Pancreas (tissue), 10 donors: ENCODE results near the gene TUBB. TPM values are rescaled to one million over a fixed set of nuclear protein-coding genes. Genes with fewer than 3 reads are reported as not detected.

Experiments
- ATAC-seq, 4 donors: fragments of 200-7000 bp; cut with Tn5 transposase; one replicate each; pipeline versions ENCODE4 v1.8.0 to v1.9.1; 2020; ENCODE audit warnings: mild to moderate bottlenecking in 4 of 4, moderate library complexity in 4 of 4
- DNase-seq, 6 donors: peaks; one replicate each; pipeline ENCODE4 v3.0.0-alpha.2; 2020
- FAIRE-seq: peaks from 2 replicates; lab custom pipeline; 2012; peaks lifted over from hg19 to GRCh38; lab: Jason Lieb, UNC
- H3K27ac ChIP-seq, 4 donors: fragments of 200-600 bp; sonication (generic); 1 replicate in 3 of 4; 2 replicates in 1 of 4; pipeline versions ENCODE4 v1.5.0 to v1.8.0; 2020
- H3K27me3 ChIP-seq, 4 donors: fragments of 200-600 bp; one replicate each; pipeline ENCODE4 v1.8.0; 2021
- H3K36me3 ChIP-seq, 3 donors: fragments of 200-600 bp; sonication (generic) in 1 of 3; one replicate each; pipeline versions ENCODE4 v1.5.0 to v1.8.0; 2020 to 2021
- H3K4me1 ChIP-seq, 3 donors: fragments of 200-600 bp; one replicate each; pipeline ENCODE4 v1.8.0; 2021
- H3K4me3 ChIP-seq, 4 donors: fragments of 200-600 bp; sonication (generic) in 2 of 4; one replicate each; pipeline versions ENCODE4 v1.5.0 to v1.8.0; 2020 to 2021
- H3K9me3 ChIP-seq, 4 donors: fragments of 200-600 bp; one replicate each; pipeline ENCODE4 v1.8.0; 2021
- CTCF ChIP-seq, 4 donors: fragments of 200-600 bp; sonication (generic) in 3 of 4; IDR thresholded peaks; one replicate each; pipeline versions ENCODE4 v1.5.0 to v1.8.0; 2021; ENCODE audit warnings: antibody characterized with exemption in 4 of 4
- WGBS, 2 donors: extraction: QIAGEN DNeasy Blood & Tissue Kit; methylation state at CpG; one replicate each; pipeline ENCODE4 v1.1.7; 2013; 5-methylcytosine and 5-hydroxymethylcytosine counted together
- intact Hi-C, 3 donors: fragments of 100-400 bp; cut with DNase I; formaldehyde crosslinking; loops; one replicate each; pipeline versions ENCODE4 v1.11.1 to v1.14.2; 2022
- polyA plus RNA-seq, 2 donors: library from polyadenylated mRNA; stranded (reverse); fragments of 200-250 nt; gene quantifications; one replicate each; pipeline ENCODE4 v1.2.3, GENCODE V29; 2013
- total RNA-seq, 6 donors: library from RNA; stranded (reverse); fragmentation: NEBNext Ultra II Directional in 4 of 6; extraction: Animal tissue kit (Norgen Biotek cat#: 25700) in 4 of 6; gene quantifications; one replicate each; pipeline versions ENCODE4 v1.2.1 to v1.2.4, GENCODE V29; 2021 to 2023
- donor health status: healthy with polysubstance abuse.
- donor health status: DM: no; HTN: no; CAD: no; lungs with moderate emphysema.
- donor health status: DM: no; HTN: no; CAD: no.
- donor health status: control.
- donor health status: control.
- donor health status: Bipolar disorder and iron deficiency.
- donor health status: DM: yes; HTN: yes; CAD: no.
- donor health status: DM: no; HTN: no; CAD: no.
- donor health status: DM: no; HTN: no; CAD: no.
- donor health status: DM: yes; HTN: yes; CAD: no.

TUBB gene
- total and polyA plus RNA-seq, 8 donors = 66.1 to 171 (median 106) TPM

GRCh38 chr6:30767158-30767943 lies 47.2 kb downstream of the TUBB start:
- H3K4me3 ChIP-seq = no peak overlapping the region
- DNase-seq = no peak
- no peaks in the 10 kb centered on the region for H3K9me3 ChIP-seq
- no peaks in the 10 kb centered on the region for H3K27me3 ChIP-seq
- intact Hi-C loops = no loop called here
- H3K27ac ChIP-seq = no peak overlapping the region
- no peak for ATAC-seq
- no peak for FAIRE-seq
- 84 to 92% methylated on average over 9 of the region's 9 CpGs for WGBS, 2 donors
- no peaks in the 10 kb centered on the region for H3K36me3 ChIP-seq
- no peak for TF ChIP-seq CTCF (IDR thresholded peaks at IDR 0.05)
- H3K4me1 ChIP-seq = peaks cover 10 to 33% (median 14%) of the 10 kb centered on the region in 3 donors

- H3K27me3 ChIP-seq = no peaks in the 10 kb centered on the region
- ATAC-seq (no peak), FAIRE-seq (no peak), DNase-seq (no peak)
- H3K9me3 ChIP-seq = no peaks in the 10 kb centered on the region
- intact Hi-C loops = no loop called here
- no peak for TF ChIP-seq CTCF (IDR thresholded peaks at IDR 0.05)
- no peak overlapping the region for H3K4me3 ChIP-seq
- peaks cover 10 to 33% (median 14%) of the 10 kb centered on the region in 3 donors for H3K4me1 ChIP-seq
- no peaks in the 10 kb centered on the region for H3K36me3 ChIP-seq
- WGBS, 2 donors = 97 to 100% methylated on average over 1 of the region's 1 CpG
- peak overlapping the region in 1 of 4 donors; percentile 81 for H3K27ac ChIP-seq
Observed at GRCh38 chr6:30767944-30768301, 47.8 kb downstream of the TUBB start.

GRCh38 chr6:30768634-30769087 lies 48.5 kb downstream of the TUBB start:
- no peak for TF ChIP-seq CTCF (IDR thresholded peaks at IDR 0.05)
- H3K27ac ChIP-seq = peak overlapping the region in 3 of 4 donors; percentile 49 to 81 (median 72)
- ATAC-seq = no peak

GRCh38 chr6:30769088-30769852 lies 49.1 kb downstream of the TUBB start:
- H3K36me3 ChIP-seq = no peaks in the 10 kb centered on the region
- TF ChIP-seq CTCF (IDR thresholded peaks at IDR 0.05) = no peak
- no peaks in the 10 kb centered on the region for H3K27me3 ChIP-seq
- H3K4me3 ChIP-seq = no peak overlapping the region
- no peaks in the 10 kb centered on the region for H3K9me3 ChIP-seq
- DNase-seq (peak in 2 of 6 donors; percentile 30 to 64), ATAC-seq (peak; percentile 60 to 88 (median 80)), FAIRE-seq (no peak)
- intact Hi-C loops = no loop called here
- peaks cover 0 to 20% (median 2%) of the 10 kb centered on the region in 3 donors for H3K4me1 ChIP-seq
- WGBS, 2 donors = 59 to 64% methylated on average over 16 of the region's 16 CpGs
- H3K27ac ChIP-seq = peak overlapping the region; percentile 49 to 81 (median 62)

More at GRCh38 chr6:30768634-30769087, 48.5 kb downstream of the TUBB start:
- H3K36me3 ChIP-seq = no peaks in the 10 kb centered on the region
- no peaks in the 10 kb centered on the region for H3K27me3 ChIP-seq
- intact Hi-C loops = no loop called here
- FAIRE-seq (no peak), DNase-seq (no peak)
- H3K4me1 ChIP-seq = peaks cover 4 to 26% (median 8%) of the 10 kb centered on the region in 3 donors
- no peak overlapping the region for H3K4me3 ChIP-seq
- 97 to 98% methylated on average over 4 of the region's 4 CpGs for WGBS, 2 donors
- H3K9me3 ChIP-seq = no peaks in the 10 kb centered on the region
